NCI-H1417 treated with DMSO at 0.1 percent for 48 hours (cell line): ENCODE measurements around the gene IGF2BP2.

ENCODE experiments used
- DNase-seq: peaks from one replicate; lab custom pipeline; 2025; lab: John Stamatoyannopoulos, UW

Gene IGF2BP2

DNA sequence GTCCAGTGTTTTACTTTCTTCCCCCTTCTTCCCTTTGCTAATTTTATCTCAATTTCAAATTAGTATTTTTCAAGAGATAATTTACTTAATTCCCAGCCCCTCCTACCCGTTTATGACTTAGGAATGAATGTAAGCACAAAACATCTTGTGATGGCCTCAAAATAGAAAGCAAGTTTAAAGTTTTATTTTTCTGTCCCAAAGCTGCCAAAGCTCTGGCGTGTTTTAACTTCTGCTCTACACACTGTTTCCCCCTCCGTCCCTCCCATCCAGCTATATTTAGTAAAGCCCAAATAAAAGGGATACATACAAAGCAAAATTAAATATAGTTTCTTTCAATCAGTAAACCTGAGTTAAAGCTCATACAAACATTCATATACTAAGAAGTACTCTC, 59.9 kb downstream of the IGF2BP2 start:
- no peak for DNase-seq

DNA sequence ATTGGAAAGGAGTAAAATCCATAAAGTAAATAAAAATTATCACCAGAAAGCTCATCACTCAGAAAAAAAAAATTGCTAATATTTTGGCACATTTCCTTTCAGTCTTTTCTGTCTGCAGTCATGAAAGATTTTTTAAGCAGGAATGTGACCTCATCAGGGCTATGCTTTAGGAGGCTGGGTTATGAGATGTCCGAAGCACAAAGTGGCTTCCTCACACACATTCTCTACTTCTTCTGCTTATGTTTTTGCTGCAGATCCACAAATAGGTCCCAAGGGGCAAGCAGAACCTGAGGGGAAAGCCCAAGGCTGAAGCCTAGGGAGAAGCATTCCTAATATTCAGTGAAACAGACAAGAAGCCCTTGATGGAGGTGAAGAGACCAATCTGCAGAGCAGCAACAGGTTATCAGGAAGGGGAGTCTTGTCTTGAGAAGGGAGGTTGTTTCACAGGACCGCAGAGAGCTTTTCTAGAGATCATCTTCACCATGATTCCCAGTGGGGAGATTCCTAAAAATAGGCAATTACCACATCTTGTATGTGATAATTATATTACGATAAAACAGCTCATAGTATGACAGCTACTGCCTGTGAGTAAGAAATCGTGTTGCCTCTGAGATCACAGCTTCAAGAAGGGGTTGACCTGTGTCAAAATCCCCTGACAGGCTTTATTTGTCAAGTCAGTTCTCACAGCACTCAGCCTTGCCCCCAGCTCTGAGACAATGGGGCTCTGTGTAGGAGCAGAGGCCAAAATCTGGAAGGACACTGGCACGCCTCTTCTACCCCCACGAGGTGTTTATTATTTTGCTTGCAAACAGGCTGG, 60.5 kb downstream of the IGF2BP2 start:
- DNase-seq, result no peak

DNA sequence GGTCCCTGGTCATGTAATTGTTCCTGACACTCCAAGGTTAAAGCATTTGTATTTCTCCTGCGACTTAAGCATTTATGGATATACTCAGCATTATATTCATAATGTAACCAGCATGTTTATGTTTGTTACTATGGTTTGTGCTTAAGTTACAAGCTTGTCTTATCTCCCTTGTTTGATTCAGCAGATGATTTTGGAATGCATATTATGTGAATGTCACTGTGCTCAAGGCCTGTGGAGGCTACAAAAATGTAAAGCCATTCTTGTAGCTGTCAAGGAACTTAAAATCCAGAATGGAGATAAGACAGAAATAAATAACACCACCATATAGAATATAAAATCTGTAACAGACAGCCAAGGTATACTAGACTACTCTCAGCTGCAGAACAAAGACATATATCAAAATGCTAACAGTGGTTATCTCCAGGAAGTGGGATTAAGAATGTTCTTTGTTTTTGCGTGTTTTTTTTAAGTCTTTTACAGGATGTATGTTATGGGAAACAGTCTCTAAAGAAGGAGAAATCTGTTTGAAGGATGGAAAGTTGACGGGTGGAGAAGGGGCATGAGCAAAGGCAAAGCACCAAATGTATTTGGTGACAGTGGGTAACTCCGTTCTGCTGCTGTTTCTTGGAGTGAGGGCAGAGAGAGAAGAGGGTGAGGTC, 61.4 kb downstream of the IGF2BP2 start:
- DNase-seq, result no peak

DNA sequence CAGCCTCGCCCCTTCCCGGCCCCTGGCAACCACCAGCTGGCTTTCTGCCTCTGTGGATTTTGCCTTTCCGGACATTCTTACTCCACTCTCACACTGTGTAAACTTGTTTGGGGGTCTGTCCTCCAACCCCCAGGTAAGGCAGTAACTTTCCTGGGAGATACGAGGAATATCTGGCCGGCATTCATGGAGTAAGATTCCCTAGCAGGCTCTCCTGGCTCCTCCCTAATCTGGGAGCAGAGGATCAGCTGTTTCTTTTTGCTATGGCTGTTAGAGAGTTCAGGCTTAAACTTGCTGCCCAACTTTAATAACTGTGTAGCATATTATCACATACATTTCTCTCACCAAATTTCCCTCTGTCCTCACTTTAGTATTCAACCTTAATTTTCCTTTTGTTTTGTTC, 64.3 kb downstream of the IGF2BP2 start:
- no peak for DNase-seq

DNA sequence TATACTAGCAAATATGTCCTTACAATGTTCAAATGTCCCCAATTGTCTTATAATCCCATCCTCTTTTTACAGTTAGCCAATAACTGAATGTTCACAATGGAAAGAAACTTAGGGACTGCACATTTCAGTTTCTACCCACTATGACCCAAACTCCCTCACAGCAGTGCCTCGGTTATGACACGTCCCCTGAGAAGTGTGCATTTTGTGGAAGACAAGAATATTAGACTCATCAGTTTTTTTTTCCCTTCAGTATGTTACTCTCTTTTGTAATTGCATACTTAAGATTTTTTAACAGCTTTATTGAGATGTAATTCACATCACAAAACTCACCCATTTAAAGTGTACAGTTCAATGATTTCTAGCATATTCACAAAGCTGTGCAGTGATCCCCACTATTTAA, 64.8 kb downstream of the IGF2BP2 start:
- DNase-seq, result no peak

DNA sequence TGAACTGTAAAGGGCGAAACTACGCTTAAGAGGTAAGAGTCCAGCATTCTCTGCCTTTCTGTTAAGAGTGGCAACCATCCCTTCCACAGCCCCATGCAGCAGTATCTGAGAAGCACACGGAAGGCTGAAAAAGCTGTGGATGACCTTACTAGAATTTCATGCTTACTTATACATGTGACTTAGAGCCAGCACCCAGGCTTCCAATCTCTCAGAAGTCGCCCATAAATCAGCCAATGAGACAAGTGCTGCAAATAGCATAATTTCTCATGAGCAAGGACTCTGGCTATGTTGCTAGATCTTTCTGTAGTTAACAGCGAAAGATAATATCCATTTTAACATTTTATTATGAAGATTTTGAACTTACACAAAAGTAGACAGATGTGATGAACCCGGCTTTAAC, 65.3 kb downstream of the IGF2BP2 start:
- no peak for DNase-seq

DNA sequence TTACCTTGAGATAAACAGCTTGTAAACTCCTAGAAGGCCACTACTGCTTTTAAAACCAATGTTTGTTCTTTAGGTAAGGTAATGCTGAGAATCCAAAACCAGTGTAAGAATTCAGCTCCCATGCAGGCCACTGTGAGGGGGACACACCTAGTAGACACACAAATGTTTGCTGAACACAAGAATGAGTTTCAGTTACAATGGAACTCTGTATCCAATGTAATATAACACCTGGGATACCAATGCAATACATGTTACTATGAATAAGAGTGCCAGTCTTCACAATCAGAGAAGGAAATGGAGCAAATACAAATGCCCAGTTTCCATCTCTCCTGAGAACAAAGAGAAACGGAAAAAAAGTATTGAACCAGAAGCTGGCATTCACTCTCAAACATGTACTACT, 65.9 kb downstream of the IGF2BP2 start:
- DNase-seq, result no peak

DNA sequence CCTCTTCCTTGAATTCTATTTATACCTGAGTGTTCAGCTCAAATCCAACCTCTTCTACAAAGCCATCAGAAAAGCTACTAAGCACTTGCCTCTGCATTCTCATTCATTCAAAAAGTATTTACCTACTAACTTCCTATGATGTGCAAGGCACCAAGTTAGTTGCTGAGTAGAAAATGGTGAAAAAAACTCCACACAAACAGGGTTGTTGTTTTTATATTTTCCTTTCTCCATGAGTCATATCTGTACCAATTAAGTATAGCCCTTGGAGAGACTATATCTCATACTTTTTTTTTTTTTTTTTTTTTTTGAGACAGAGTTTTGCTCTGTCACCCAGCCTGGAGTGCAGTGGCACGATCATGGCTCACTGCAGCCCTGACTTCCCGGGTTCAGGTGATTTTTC, 67.7 kb downstream of the IGF2BP2 start:
- DNase-seq, result no peak

DNA sequence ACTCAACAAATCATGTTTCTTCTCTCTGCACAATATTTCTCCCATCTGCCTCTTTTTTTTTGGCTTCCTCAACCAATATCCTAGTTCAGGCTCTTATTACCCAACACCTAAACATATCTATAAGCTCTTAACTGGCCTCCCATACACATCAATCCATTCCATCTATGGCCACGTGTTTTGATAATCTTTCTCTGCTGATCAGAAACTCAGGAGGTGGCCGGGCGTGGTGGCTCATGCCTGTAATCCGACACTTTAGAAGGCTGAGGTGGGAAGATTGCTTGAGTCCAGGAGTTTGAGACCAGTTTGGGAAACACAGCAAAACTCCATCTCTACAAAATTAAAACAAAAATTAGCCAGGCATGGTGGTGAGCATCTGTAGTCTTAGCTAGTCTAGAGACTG, 68.4 kb downstream of the IGF2BP2 start:
- DNase-seq, result no peak

DNA sequence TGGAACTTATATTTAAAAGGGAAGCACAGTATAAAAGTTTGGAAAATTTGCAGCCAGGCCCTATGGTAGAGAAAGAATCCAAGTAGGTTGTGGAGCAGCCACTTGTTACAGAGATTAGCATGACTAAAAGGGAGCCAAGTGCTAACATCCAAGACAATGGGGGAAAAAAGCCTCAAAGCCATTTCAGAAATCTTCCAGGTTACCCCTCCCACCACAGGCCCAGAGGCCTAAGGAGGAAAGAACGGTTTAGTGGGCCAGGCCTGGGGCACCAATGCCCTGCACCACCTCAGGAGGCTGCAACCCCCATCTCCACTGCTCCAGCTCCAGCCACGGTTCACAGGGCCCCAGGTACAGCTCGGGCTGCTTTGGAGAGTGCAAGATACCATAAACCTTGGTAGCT, 69.9 kb downstream of the IGF2BP2 start:
- no peak for DNase-seq

DNA sequence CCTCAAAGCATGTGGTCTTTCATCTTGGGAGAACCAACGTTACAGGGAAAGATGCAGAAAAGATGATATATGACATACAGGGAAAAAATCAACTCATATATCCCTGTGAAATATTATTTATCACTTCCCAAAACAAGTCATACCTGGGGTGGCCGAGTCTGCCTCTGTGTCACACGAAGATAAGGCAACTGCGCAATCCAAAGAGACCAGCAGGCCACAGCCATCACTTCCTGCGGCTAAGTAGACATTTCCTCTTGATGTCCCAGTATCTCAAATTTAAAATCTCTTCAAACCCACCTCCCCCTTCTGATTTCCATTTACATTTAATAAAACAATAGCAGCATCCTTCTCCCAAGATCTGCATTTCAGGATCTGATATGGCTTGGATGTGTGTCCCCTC, 71.5 kb downstream of the IGF2BP2 start:
- DNase-seq, result no peak

DNA sequence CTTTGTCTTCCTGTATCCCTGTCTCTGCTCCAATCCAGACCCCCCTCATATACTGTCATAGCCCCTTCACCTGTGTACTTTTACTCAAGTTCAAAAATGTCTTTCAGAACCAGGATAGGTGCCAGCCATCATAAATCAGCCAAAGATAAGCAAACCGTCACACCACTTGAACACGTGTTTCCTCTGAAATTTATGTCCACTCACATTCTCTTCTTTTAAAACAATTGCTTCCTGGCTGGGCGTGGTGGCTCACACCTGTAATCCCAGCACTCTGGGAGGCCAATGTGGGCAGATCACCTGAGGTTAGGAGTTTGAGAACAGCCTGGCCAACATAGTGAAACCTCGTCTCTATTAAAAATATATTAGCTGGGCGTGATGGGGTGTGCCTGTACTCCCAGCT, 74.1 kb downstream of the IGF2BP2 start:
- no peak for DNase-seq

DNA sequence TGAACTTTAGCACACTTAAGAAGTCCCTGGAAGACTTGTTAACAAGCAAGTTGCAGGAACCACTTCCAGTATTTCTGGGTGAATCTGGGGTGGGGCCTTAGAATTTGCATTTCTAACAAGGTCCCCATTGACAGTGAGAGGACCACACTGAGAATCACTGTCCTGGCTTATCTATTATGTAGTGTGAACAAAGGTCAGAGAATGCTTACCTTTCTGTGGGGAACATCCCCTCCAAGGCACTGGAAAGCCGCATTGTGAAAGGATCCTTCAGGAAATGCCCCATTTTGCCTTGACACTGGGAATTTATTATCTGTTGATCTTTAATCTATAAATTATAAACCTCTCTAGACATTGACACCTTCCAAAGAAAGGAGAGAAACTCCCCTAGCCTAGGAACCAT, 74.8 kb downstream of the IGF2BP2 start:
- DNase-seq, result no peak

DNA sequence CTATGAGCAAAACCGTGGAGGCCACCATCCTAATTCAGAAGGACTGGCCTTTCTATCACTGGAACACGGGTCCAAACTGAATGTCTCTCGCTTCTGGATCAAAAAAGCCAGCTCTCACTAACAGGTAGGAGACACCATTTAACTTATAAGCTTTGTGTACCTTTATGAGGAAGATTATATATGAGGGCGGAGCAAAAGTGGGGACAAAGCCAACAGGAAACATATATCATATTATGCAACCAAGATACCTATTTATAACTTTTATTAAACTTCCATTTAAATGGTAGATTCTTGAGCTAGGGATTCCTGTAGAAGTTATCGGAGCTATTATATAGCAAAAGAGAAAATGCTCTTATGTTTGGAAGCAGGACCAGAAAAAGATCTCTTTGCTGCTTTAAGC, 78.4 kb downstream of the IGF2BP2 start:
- no peak for DNase-seq

DNA sequence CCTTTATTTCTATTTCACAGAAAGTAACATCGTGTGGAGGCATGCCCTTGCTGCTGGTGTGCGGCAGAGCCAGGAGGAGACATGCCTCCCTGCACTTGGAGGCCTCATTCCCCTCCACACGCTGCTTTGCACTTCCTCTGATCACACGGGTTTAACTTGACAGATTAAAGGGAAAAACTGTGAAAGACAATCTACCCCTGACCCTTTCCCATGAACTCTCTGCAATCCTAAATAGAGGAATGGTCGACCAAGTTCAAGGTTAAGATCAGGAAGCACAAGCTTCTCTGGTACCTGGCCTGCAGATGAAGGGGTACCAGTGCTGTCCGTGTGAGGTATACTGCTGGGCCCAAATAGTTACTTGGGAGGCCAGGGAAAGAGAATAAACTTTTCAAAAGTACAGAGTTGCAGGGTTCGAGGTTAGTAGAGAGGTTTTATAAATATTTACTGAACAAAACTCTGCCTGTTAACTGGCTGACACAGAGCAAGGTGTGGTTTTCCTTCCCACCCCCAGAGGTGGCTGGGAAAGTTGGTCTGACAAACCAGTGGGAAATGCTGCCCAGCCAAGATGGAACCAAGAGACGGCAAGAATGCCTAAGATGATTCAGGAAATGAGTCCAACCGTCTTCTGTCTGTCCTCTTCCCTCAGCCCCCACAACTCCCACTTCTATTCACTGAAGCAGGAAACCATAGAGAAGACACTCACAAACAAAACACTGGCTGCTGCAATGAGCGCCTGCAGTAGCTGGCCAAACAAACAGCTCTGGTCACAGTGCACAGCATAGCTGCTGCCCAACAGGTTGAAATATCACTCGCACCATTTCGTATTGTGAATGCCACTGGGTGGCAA, 79.6 kb downstream of the IGF2BP2 start:
- DNase-seq, result no peak

DNA sequence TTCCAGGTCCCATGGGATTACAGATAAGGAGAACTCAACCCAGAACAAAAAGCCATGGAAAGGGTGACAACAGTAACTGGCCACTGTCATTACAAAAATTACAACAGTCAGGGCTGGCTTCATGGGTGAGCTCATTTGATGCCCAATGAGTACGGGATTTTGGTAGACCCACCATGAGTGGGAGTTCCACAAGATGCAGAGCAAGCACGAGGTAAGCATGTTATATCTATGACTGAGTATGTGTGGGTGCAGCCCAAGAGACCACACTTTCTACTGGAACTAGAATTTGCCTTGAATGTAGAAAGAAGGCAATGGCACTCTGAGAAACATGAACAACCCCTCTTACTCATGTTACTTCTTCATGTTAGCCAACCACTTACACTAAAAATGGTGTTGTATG, 83.3 kb downstream of the IGF2BP2 start:
- DNase-seq, result no peak

DNA sequence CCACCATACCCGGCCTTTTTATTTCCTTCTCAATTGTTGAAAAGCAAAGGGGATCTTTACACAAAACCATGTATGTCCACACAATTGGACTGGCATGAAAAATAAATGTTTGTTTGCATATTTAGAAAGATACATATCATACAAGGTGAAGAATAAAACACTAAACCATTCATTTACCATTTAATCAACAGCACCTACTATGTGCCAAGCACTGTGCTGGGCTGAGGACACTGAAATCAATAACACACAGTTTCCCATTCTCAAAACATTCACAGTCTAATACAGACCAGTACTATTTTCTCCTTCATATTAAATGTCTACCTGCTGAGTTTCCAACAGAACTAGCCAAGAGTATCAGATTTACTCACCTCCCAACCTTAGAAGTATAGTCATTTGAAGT, 84.7 kb downstream of the IGF2BP2 start:
- no peak for DNase-seq

DNA sequence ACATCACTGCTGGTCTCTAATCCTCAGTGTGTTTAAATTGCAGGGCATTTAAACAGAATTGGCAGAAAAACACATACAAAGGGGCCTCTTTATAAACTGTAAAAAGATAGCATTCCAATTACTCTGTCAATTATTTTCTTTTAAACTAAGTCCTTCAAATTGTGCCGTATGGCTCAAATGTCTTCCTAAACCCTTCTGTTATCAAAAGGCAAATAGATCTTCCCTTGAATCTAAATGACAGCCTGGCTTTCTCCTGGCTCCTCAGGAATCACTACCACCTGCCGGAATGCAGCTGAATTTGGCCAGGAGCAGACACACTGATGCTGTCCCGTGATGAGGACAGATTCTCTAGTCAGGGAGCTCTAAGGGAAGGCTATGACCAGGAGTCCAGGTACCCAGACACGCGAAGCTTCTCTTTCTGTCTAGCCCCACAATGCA, 85.6 kb downstream of the IGF2BP2 start:
- DNase-seq, result no peak

DNA sequence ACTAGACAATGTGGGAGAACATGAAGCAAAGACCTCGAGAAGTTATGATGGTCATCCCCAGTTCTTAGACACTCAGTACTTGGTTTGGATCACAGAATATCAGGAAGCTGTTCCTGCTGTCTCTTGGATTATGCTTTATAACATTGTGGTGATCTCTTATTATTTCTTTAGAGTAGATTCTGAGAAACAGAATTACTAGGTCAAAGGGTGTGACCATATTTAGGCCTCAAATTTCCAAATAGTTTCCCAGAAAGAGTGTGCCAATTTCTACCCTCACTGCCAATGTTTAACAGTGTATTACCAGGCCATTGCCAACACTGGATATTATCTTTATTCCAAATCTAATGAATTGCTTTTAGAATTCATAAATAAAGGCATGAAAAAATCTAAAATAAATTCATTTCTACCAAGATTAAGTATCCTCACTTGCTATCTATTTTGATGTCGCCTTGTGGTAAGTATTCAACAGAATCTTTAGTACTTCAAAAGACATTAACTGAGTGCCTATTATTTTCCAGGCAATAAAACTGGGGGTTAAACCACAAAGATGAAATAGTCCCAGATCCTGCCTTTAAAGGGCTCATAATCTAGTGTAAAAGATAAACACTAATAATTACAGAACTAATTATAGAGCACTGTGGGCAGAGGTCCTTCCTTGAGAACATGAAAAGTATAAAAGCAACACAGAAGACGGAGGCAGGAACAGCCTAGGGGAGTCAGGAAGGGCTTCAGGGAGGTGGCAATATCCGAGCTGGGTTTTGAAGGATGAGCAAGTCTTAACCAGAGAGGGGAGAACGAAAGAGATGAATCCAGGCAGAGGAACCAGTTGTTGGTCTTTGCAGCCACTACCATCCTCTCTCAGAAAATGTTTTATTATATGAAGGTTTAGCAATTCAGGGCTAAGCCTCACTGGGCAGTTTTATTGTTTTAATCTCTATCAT, 86.8 kb downstream of the IGF2BP2 start:
- no peak for DNase-seq

DNA sequence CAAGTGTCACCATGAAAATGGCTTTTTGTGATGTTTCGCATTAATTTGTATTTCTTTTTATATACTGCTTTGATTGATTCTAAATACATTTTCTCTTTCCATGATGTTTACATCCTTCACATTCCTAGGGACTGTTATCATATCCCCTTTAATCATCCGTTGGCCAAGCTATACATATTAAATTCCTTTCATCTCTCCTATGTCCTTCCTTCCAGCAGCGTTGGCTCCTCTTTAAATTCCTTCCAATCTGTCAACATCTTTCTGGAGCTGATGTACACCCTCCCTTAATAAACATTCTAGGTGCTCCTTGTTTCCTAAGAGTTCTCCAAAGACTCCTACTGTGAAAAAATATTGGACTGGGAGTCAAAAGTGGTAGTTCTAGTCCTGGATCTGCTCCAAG, 87.8 kb downstream of the IGF2BP2 start:
- no peak for DNase-seq

DNA sequence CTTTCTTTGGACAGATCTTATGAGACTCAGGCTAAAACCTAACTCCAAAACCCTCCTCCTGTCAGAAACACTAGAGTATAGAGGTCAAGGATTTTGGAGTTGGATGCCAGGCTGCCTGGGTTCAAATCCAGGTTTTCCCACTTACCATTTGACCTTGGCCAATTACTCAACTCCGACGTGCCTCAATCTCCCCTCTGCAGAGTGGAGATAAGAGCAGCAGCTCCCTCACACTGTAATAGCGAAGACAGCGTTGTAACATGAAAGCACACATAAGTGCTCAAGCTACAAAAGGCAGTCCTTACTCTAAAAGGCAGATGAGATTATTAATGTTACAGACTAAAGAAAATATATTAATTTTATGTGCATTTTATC, 90.1 kb downstream of the IGF2BP2 start:
- DNase-seq, result no peak
